HepG2 (cell line): Measurements from ENCODE around the gene PIP5KL1.

Experiments used
- CTCF ChIP-seq: sonication (generic); formaldehyde crosslinking; IDR thresholded peaks from 2 replicates; pipeline ENCODE4 v1.5.0; 2020; ENCODE audit warnings: mild to moderate bottlenecking, missing genetic modification reagents, moderate library complexity
- FOXP4 ChIP-seq: sonication (generic); formaldehyde crosslinking; IDR thresholded peaks from 2 replicates; pipeline ENCODE4 v1.4.0; 2020; ENCODE audit warnings: missing genetic modification reagents
- NPAS2 ChIP-seq: sonication (generic); formaldehyde crosslinking; IDR thresholded peaks from 2 replicates; pipeline ENCODE4 v1.8.0; 2022; ENCODE audit warnings: mild to moderate bottlenecking, missing genetic modification reagents, borderline replicate concordance
- POLR2A ChIP-seq, 2 experiments: IDR thresholded peaks; 2 replicates each; pipeline ENCODE4 v1.6.1; 2011; ENCODE audit warnings: low read depth in 2 of 2, low read length in 2 of 2, mild to moderate bottlenecking in 1 of 2, moderate library complexity in 1 of 2; ENCODE audit not compliant: insufficient read depth in 1 of 2
- REST ChIP-seq, 2 experiments: IDR thresholded peaks; 2 replicates each; pipeline ENCODE4 v1.6.1; 2011 to 2012; ENCODE audit warnings: low read length in 2 of 2, borderline replicate concordance in 1 of 2, low read depth in 1 of 2, mild to moderate bottlenecking in 1 of 2, moderate library complexity in 1 of 2
- SP1 ChIP-seq, 2 experiments: fragments of 450-650 bp in 1 of 2; sonication (generic) in 1 of 2; formaldehyde crosslinking in 1 of 2; IDR thresholded peaks; 2 replicates each; pipeline versions ENCODE4 v1.4.0 to v1.6.1; 2016 to 2020; ENCODE audit warnings: missing genetic modification reagents in 1 of 2
- TBX2 ChIP-seq: sonication (generic); formaldehyde crosslinking; IDR thresholded peaks from 2 replicates; pipeline ENCODE4 v1.5.0; 2020; ENCODE audit warnings: missing genetic modification reagents, mild to moderate bottlenecking, borderline replicate concordance
- TCF12 ChIP-seq, 2 experiments: fragments of 450-650 bp in 1 of 2; sonication (generic) in 1 of 2; formaldehyde crosslinking in 1 of 2; IDR thresholded peaks; 2 replicates each; pipeline versions ENCODE4 v1.6.1 to v1.8.0; 2017 to 2022; ENCODE audit warnings: antibody characterized with exemption in 1 of 2, mild to moderate bottlenecking in 1 of 2, missing genetic modification reagents in 1 of 2, moderate library complexity in 1 of 2
- ZBTB34 ChIP-seq: sonication (generic); formaldehyde crosslinking; IDR thresholded peaks from 2 replicates; pipeline ENCODE4 v1.8.0; 2022; ENCODE audit warnings: mild to moderate bottlenecking, missing genetic modification reagents
- ZNF331 ChIP-seq: sonication (generic); formaldehyde crosslinking; IDR thresholded peaks from 2 replicates; pipeline ENCODE4 v1.4.0; 2020; ENCODE audit warnings: missing genetic modification reagents

GRCh38 chr9:127893392-127893791, 37.2 kb downstream of the PIP5KL1 start:
- no peak for TF ChIP-seq SP1 (IDR thresholded peaks at IDR 0.05)
- no peak for TF ChIP-seq SP1 (CRISPR knock-in tag; IDR thresholded peaks at IDR 0.05)
- no peak for TF ChIP-seq FOXP4
- no peak for TF ChIP-seq CTCF (CRISPR knock-in tag)
- TF ChIP-seq TCF12 (IDR thresholded peaks at IDR 0.05) = no peak
- TF ChIP-seq TCF12 (CRISPR knock-in tag; IDR thresholded peaks at IDR 0.05) = no peak
- TF ChIP-seq ZBTB34 = no peak
- TF ChIP-seq POLR2A (IDR thresholded peaks at IDR 0.05; ENCODE audit: insufficient read depth in 1 of 2, low read depth in 2 of 2, low read length in 2 of 2) = no peak
- TF ChIP-seq REST (IDR thresholded peaks at IDR 0.05; ENCODE audit: borderline replicate concordance in 1 of 2, low read depth in 1 of 2, low read length in 2 of 2) = no peak
- no peak for TF ChIP-seq TBX2 (CRISPR knock-in tag)
- TF ChIP-seq ZNF331 (CRISPR knock-in tag) = no peak
- no peak for TF ChIP-seq NPAS2 (CRISPR knock-in tag)
